Suprapubic skin (tissue), 4 donors: ENCODE results near the gene EXD3. TPM values are rescaled to one million over a fixed set of nuclear protein-coding genes. Genes with fewer than 3 reads are reported as not detected.

ENCODE experiments used
- DNase-seq, 2 donors: peaks; one replicate each; pipeline ENCODE4 v3.0.0-alpha.2; 2019; ENCODE audit warnings: low spot score in 2 of 2
- H3K27ac ChIP-seq: fragments of 200-600 bp; sonication (generic); one replicate; pipeline ENCODE4 v1.5.1; 2019
- H3K27me3 ChIP-seq: fragments of 200-600 bp; sonication (generic); one replicate; pipeline ENCODE4 v1.5.1; 2019
- H3K36me3 ChIP-seq: fragments of 200-600 bp; sonication (generic); one replicate; pipeline ENCODE4 v1.5.1; 2019
- H3K4me1 ChIP-seq: fragments of 200-600 bp; sonication (generic); one replicate; pipeline ENCODE4 v1.5.1; 2019
- H3K4me3 ChIP-seq: fragments of 200-600 bp; sonication (generic); one replicate; pipeline ENCODE4 v1.5.1; 2019; ENCODE audit warnings: mild to moderate bottlenecking
- H3K9me3 ChIP-seq: fragments of 200-600 bp; sonication (generic); one replicate; pipeline ENCODE4 v1.5.1; 2019
- CTCF ChIP-seq, 2 donors: fragments of 200-600 bp in 1 of 2; fragments of 450-650 bp in 1 of 2; sonication (generic) in 1 of 2; IDR thresholded peaks; one replicate each; pipeline ENCODE4 v1.5.1; 2016 to 2019; ENCODE audit warnings: antibody characterized with exemption in 2 of 2, mild to moderate bottlenecking in 1 of 2, moderate library complexity in 1 of 2
- EP300 ChIP-seq: sonication (generic); formaldehyde crosslinking; IDR thresholded peaks from one replicate; pipeline ENCODE4 v1.6.1; 2017; ENCODE audit warnings: antibody characterized with exemption
- POLR2A ChIP-seq, 2 donors: fragments of 450-650 bp; IDR thresholded peaks; one replicate each; pipeline ENCODE4 v1.6.1; 2017; ENCODE audit warnings: antibody characterized with exemption in 2 of 2, mild to moderate bottlenecking in 2 of 2, moderate library complexity in 2 of 2
- POLR2AphosphoS5 ChIP-seq, 3 donors: sonication (generic); formaldehyde crosslinking; IDR thresholded peaks; one replicate each; pipeline ENCODE4 v1.6.1; 2017; ENCODE audit warnings: antibody characterized with exemption in 3 of 3
- whole genome bisulfite sequencing: methylation state at CpG from one replicate; pipeline ENCODE4 v1.1.5; 2018; 5-methylcytosine and 5-hydroxymethylcytosine counted together
- total RNA-seq, 4 donors: library from RNA; depleted of rRNA; stranded (reverse); fragments of >200 nt; gene quantifications; one replicate each; pipeline ENCODE4 v1.1.0, GENCODE V29; 2016

The EXD3 gene
- total RNA-seq, 4 donors from 2014 or later: 7.3 to 54.0 (median 16.4) TPM

- Histone ChIP-seq H3K4me3 (no peak overlapping the region), H3K27me3 (no peaks in the 10 kb centered on the region), H3K36me3 (peaks cover 16% of the 10 kb centered on the region), H3K9me3 (no peaks in the 10 kb centered on the region), H3K4me1 (no peaks in the 10 kb centered on the region), H3K27ac (no peak overlapping the region)
- DNase-seq: no peak
- 88% methylated on average over 14 of the region's 19 CpGs for WGBS
- no peak for TF ChIP-seq POLR2AphosphoS5 (IDR thresholded peaks at IDR 0.05)
- no peak for TF ChIP-seq POLR2A (IDR thresholded peaks at IDR 0.05)
- no peak for TF ChIP-seq EP300
- TF ChIP-seq CTCF (IDR thresholded peaks at IDR 0.05): no peak
Observed at GRCh38 chr9:137366891-137367381, 56.0 kb downstream of the EXD3 start.

- no peak overlapping the region for H3K4me3 ChIP-seq
Observed at GRCh38 chr9:137366445-137366810, 56.5 kb downstream of the EXD3 start.

GRCh38 chr9:137365552-137366444 is 57.2 kb downstream of the EXD3 start:
- TF ChIP-seq CTCF (IDR thresholded peaks at IDR 0.05) (no peak), POLR2A (IDR thresholded peaks at IDR 0.05) (no peak), EP300 (no peak), POLR2AphosphoS5 (IDR thresholded peaks at IDR 0.05) (no peak)
- peaks cover 8% of the 10 kb centered on the region for H3K36me3 ChIP-seq
- no peaks in the 10 kb centered on the region for H3K4me1 ChIP-seq
- WGBS: 82% methylated on average over 19 of the region's 20 CpGs
- H3K9me3 ChIP-seq: no peaks in the 10 kb centered on the region
- H3K27me3 ChIP-seq: no peaks in the 10 kb centered on the region
- no peak overlapping the region for H3K4me3 ChIP-seq
- no peak for DNase-seq
- H3K27ac ChIP-seq: no peak overlapping the region

More at GRCh38 chr9:137366445-137366810, 56.5 kb downstream of the EXD3 start:
- H3K9me3 ChIP-seq: no peaks in the 10 kb centered on the region
- H3K36me3 ChIP-seq: peaks cover 15% of the 10 kb centered on the region
- no peak overlapping the region for H3K27ac ChIP-seq
- no peaks in the 10 kb centered on the region for H3K4me1 ChIP-seq
- no peak for DNase-seq
- WGBS: 87% methylated on average over 7 of the region's 17 CpGs
- H3K27me3 ChIP-seq: no peaks in the 10 kb centered on the region
- no peak for TF ChIP-seq EP300
- no peak for TF ChIP-seq CTCF (IDR thresholded peaks at IDR 0.05)
- TF ChIP-seq POLR2A (IDR thresholded peaks at IDR 0.05): no peak

- Histone ChIP-seq H3K4me1 (no peaks in the 10 kb centered on the region), H3K4me3 (no peak overlapping the region), H3K27me3 (no peaks in the 10 kb centered on the region), H3K27ac (no peak overlapping the region), H3K36me3 (peaks cover 8% of the 10 kb centered on the region), H3K9me3 (no peaks in the 10 kb centered on the region)
- WGBS: 93% methylated on average over 9 of the region's 12 CpGs
- no peak for TF ChIP-seq EP300
- no peak for TF ChIP-seq POLR2A (IDR thresholded peaks at IDR 0.05)
- TF ChIP-seq CTCF (IDR thresholded peaks at IDR 0.05): no peak
- TF ChIP-seq POLR2AphosphoS5 (IDR thresholded peaks at IDR 0.05): no peak
- DNase-seq: no peak
Observed at GRCh38 chr9:137365056-137365455, 57.9 kb downstream of the EXD3 start.

GRCh38 chr9:137359850-137360249 is 63.1 kb downstream of the EXD3 start:
- DNase-seq: no peak
- WGBS: no CpG with 5 or more reads among the region's 5 CpGs
- Histone ChIP-seq H3K4me3 (no peak overlapping the region), H3K27ac (no peak overlapping the region), H3K9me3 (peaks cover 5% of the 10 kb centered on the region), H3K27me3 (no peaks in the 10 kb centered on the region), H3K4me1 (no peaks in the 10 kb centered on the region), H3K36me3 (no peaks in the 10 kb centered on the region)
- TF ChIP-seq CTCF (IDR thresholded peaks at IDR 0.05): no peak
- TF ChIP-seq POLR2AphosphoS5 (IDR thresholded peaks at IDR 0.05): no peak
- TF ChIP-seq POLR2A (IDR thresholded peaks at IDR 0.05): no peak
- no peak for TF ChIP-seq EP300
